K562 (cell line): ENCODE data around the gene ELMO3.

Experiments used
- BRF2 ChIP-seq: IDR thresholded peaks from 3 replicates; pipeline ENCODE4 v1.6.1; 2011; ENCODE audit warnings: borderline replicate concordance, mild to moderate bottlenecking; ENCODE audit not compliant: insufficient read length, insufficient read depth
- CTCF ChIP-seq, 3 experiments: IDR thresholded peaks in 2 of 3; conservative IDR thresholded peaks in 1 of 3; 2 replicates each; pipeline ENCODE4 v1.5.1; 2011 to 2012; ENCODE audit warnings: low read length in 3 of 3, mild to moderate bottlenecking in 3 of 3, control low read depth in 2 of 3, improper control_type of control experiment in 1 of 3, inconsistent platforms in 1 of 3, low read depth in 1 of 3, mixed read lengths in 1 of 3, moderate library complexity in 1 of 3; ENCODE audit not compliant: insufficient read depth in 2 of 3
- GABPA ChIP-seq: fragments of 200-800 bp; sonication (Bioruptor generic); conservative IDR thresholded peaks from 2 replicates; pipeline ENCODE4 v1.6.1; 2016; ENCODE audit warnings: low read depth, missing genetic modification characterization, missing compliant biosample characterization
- SMARCC2 ChIP-seq: fragments of 450-650 bp; IDR thresholded peaks from 2 replicates; pipeline ENCODE4 v1.6.1; 2017; ENCODE audit warnings: antibody characterized with exemption, moderate library complexity, mild to moderate bottlenecking, low read depth
- ZNF121 ChIP-seq: sonication (generic); formaldehyde crosslinking; conservative IDR thresholded peaks from 2 replicates; pipeline ENCODE4 v1.8.0; 2022; ENCODE audit warnings: missing genetic modification reagents

GRCh38 chr16:67166598-67167168 lies 32.2 kb upstream of the ELMO3 start:
- TF ChIP-seq ZNF121 (CRISPR knock-in tag) (no peak), CTCF (IDR thresholded peaks at IDR 0.05 in 2 of 3, conservative IDR thresholded peaks at IDR 0.05 in 1 of 3; ENCODE audit: insufficient read depth in 2 of 3, low read depth in 1 of 3, low read length in 3 of 3) (no peak), SMARCC2 (no peak), BRF2 (no peak), GABPA (tag) (no peak)
